Stimulated activated CD8-positive, alpha-beta memory T cell treated with anti-CD3 and anti-CD28 coated beads, Interleukin-4, amount 100 ng/mL, for 48 hours (primary cell): Measurements from ENCODE around the gene PPP2R3A.
"Not testable (repeated sequence)": the region's sequence is repeated elsewhere in the genome, so short reads cannot be mapped to it uniquely, and the experiment has no call there.

ENCODE experiments used
- DNase-seq: peaks from one replicate; pipeline ENCODE4 v3.0.0-alpha.2; 2020

Gene PPP2R3A

GRCh38 chr3:136023264-136023978 lies 57.9 kb downstream of the PPP2R3A start:
- DNase-seq, result no peak

DNA sequence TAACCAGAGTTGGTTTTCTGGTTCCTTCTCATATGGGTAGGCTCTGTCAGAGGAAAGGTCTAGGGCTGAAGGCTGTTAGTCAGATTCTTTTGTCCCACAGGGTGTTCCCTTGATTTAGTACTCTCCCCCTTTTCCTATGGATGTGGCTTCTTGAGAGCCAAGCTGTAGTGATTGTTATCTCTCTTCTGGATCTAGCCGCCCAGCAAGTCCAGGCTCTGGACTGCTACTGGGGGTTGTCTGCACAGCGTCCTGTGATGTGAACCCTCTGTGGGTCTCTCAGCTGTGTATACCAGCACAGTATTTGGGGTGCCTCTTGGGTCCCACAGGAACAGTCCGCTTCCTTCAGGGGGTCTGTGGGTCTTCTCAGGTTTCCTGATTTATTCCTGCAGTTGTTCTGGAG lies 70.8 kb downstream of the PPP2R3A start:
- no peak for DNase-seq

DNA sequence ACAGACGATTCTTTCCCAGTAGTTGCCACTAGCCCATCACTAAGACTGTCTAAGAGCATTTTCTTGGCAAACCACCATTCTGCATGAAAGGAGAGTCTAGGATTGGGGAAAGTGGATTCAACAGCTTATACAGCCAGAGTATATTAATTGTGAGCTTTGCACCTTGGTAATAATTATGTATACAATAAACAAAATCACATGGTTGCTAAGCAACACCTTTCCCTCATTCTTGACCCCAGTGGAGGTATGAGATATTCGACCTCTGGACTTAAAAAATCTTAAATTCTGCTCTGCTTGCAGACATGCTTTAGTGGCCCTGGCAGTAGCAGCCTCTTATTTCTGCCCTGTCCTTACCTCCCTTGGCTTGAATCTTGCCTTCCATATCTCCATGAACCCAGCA lies 73.1 kb downstream of the PPP2R3A start:
- no peak for DNase-seq

DNA sequence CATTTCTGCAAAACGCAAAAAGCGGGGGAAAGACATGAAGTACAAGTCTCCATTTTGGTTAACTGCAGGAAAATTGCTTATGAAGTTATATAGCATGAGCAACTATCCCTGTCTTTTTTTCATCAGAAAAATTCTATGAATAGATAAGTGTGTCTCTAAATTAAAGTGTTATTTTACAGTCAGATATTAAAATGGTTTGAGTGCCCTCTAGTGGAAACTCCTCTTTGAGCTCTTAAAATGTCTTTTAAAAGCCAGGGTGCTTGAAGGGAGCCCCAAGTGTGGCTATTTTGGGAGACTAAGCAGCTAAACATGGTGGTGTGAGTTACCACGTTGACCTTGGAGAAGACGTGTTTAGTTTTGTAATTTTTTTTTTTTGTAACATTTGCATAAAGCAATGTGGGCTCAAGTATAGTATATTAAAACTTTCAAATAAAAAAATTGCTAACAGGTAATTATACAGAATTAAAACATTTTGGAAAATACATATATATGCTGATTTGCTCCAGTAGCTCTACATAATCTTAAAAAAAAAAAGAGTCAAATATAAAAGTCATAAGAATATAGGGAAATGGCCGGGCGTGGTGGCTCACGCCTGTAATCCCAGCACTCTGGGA lies 77.2 kb downstream of the PPP2R3A start:
- no peak for DNase-seq

- no peak for DNase-seq
Measured at GRCh38 chr3:136044980-136045745, 79.6 kb downstream of the PPP2R3A start.

GRCh38 chr3:136048068-136048467 lies 82.5 kb downstream of the PPP2R3A start:
- no peak for DNase-seq

DNA sequence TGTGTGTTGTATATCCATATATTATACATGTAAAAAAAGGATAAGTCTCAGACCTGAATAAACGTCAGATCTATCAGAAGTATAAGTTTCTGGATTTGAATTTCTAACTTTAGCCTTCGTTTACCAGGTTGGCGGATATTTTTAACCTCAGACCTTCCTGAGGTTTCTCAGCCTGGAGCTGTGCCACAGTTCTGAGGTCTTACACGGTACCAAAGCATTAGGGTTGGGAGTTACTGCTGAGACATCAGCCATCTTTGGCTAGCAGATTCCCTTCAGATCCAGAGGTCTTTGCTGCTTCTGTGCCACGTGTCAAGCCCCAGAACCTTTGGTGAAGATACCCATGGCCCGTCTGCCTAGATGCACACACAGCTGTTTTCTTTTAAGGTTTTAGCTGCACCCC lies 84.7 kb downstream of the PPP2R3A start:
- no peak for DNase-seq

GRCh38 chr3:136055491-136055890 lies 90.0 kb downstream of the PPP2R3A start:
- no peak for DNase-seq

- DNase-seq, result no peak
Measured at GRCh38 chr3:136067211-136067610, 101.7 kb downstream of the PPP2R3A start.

- DNase-seq, result no peak
Measured at GRCh38 chr3:136068708-136069107, 103.2 kb downstream of the PPP2R3A start.

- DNase-seq, result no peak
Measured at GRCh38 chr3:136069933-136070332, 104.4 kb downstream of the PPP2R3A start.

DNA sequence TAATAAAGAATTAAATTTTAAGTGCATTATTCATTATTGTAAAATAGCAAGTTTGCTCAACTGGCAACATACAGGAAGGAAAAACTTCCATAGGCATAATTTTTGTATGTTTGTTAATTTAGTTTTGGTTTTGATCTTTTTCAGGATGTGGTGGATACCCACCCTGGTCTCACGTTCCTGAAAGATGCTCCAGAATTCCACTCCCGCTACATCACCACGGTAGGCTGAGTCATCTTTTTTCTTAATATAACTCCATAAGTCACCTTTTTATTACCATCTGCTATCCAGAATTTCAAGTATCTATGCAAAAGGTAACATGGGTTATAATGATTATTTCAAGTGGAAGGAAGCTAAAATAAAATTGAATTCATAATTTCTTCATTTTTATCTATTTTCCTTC lies 104.8 kb downstream of the PPP2R3A start:
- DNase-seq, result no peak

- no peak for DNase-seq
Measured at GRCh38 chr3:136070953-136071949, 105.7 kb downstream of the PPP2R3A start.

GRCh38 chr3:136074546-136075170 lies 109.1 kb downstream of the PPP2R3A start:
- no peak for DNase-seq

DNA sequence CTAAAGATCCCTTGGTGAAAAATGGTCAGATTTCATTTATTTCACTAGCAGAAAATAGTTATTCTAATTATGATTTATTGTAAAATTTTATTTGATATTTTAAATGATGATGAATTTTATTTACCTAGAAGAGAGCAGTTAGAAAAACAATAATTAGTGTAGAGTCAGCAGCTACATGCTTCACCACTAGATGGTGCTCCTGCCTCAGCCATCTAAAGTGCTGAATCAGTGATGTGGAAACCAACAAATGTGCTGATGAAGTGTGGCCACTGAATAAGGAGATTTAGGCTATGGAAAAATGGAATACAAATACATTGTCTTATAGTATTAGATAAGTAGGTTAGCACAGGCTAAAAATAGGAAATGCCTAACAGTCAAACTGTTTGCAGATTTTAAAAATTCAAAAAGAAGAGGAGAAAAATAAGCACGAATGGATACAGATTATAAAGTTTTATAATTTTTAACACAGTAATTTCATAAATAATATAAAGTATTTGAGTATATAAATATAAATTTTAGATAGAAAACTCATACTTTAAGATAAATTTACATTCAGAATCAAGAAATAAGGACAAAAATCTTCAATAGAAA lies 109.8 kb downstream of the PPP2R3A start:
- DNase-seq, result peak; percentile 78

- DNase-seq, result no peak
Measured at GRCh38 chr3:136075811-136076210, 110.3 kb downstream of the PPP2R3A start.

- DNase-seq, result no peak
Measured at GRCh38 chr3:136078421-136079364, 113.2 kb downstream of the PPP2R3A start.

- not testable (repeated sequence) for DNase-seq
Measured at GRCh38 chr3:136083641-136084382, 118.3 kb downstream of the PPP2R3A start.

- DNase-seq, result not testable (repeated sequence)
Measured at GRCh38 chr3:136085067-136085466, 119.5 kb downstream of the PPP2R3A start.

GRCh38 chr3:136093771-136094170 lies 128.2 kb downstream of the PPP2R3A start:
- no peak for DNase-seq
